Nephron (organoid): Measurements from ENCODE around the gene PILRB.
"Not testable (repeated sequence)": the region's sequence is repeated elsewhere in the genome, so short reads cannot be mapped to it uniquely, and the experiment has no call there.

Experiments
- H3K27ac Mint-ChIP-seq, 3 experiments: 2 replicates each; pipeline ENCODE4 v1.8.0; 2020; ENCODE audit warnings: mixed read lengths in 3 of 3, mild to moderate bottlenecking in 2 of 3, moderate library complexity in 1 of 3
- H3K27me3 Mint-ChIP-seq: 2 replicates; pipeline ENCODE4 v1.8.0; 2021; ENCODE audit warnings: low read depth, mild to moderate bottlenecking, moderate library complexity, mixed read lengths
- H3K36me3 Mint-ChIP-seq: 2 replicates; pipeline ENCODE4 v1.8.0; 2020; ENCODE audit warnings: low read depth, mixed read lengths
- H3K4me1 Mint-ChIP-seq: 2 replicates; pipeline ENCODE4 v1.8.0; 2020; ENCODE audit warnings: mixed read lengths
- H3K4me3 Mint-ChIP-seq, 3 experiments: 2 replicates each; pipeline ENCODE4 v1.8.0; 2020; ENCODE audit warnings: mild to moderate bottlenecking in 3 of 3, mixed read lengths in 3 of 3, moderate library complexity in 2 of 3
- H3K9me3 Mint-ChIP-seq: 2 replicates; pipeline ENCODE4 v1.8.0; 2020; ENCODE audit warnings: mixed read lengths
- CTCF ChIP-seq, 3 experiments: fragments of 200-600 bp; sonication (generic); IDR thresholded peaks; one replicate each; pipeline ENCODE4 v1.5.0; 2021; ENCODE audit warnings: antibody characterized with exemption in 3 of 3; ENCODE audit not compliant: unreplicated experiment in 3 of 3

PILRB gene

GRCh38 chr7:100349757-100350156, 8.2 kb upstream of the PILRB start:
- peaks cover 49% of the 10 kb centered on the region for H3K36me3 Mint-ChIP-seq
- H3K27ac Mint-ChIP-seq = no peak overlapping the region
- no peak for TF ChIP-seq CTCF (IDR thresholded peaks at IDR 0.05; ENCODE audit: unreplicated experiment in 3 of 3)
- no peaks in the 10 kb centered on the region for H3K9me3 Mint-ChIP-seq
- H3K4me1 Mint-ChIP-seq = no peaks in the 10 kb centered on the region
- no peaks in the 10 kb centered on the region for H3K27me3 Mint-ChIP-seq
- no peak overlapping the region for H3K4me3 Mint-ChIP-seq

GRCh38 chr7:100351657-100352058, 6.3 kb upstream of the PILRB start:
- Mint-ChIP-seq H3K4me3 (no peak overlapping the region), H3K27ac (no peak overlapping the region), H3K36me3 (peaks cover 45% of the 10 kb centered on the region), H3K4me1 (no peaks in the 10 kb centered on the region), H3K27me3 (no peaks in the 10 kb centered on the region), H3K9me3 (no peaks in the 10 kb centered on the region)
- no peak for TF ChIP-seq CTCF (IDR thresholded peaks at IDR 0.05; ENCODE audit: unreplicated experiment in 3 of 3)

- H3K9me3 Mint-ChIP-seq, H3K27ac Mint-ChIP-seq, H3K27me3 Mint-ChIP-seq, H3K4me3 Mint-ChIP-seq, H3K4me1 Mint-ChIP-seq: not testable (repeated sequence)
- H3K36me3 Mint-ChIP-seq = peaks cover 42% of the 10 kb centered on the region
Measured at GRCh38 chr7:100352230-100352781, 5.6 kb upstream of the PILRB start.

- Mint-ChIP-seq H3K27ac (no peak overlapping the region), H3K27me3 (no peaks in the 10 kb centered on the region), H3K9me3 (no peaks in the 10 kb centered on the region), H3K4me1 (no peaks in the 10 kb centered on the region), H3K4me3 (no peak overlapping the region), H3K36me3 (peaks cover 39% of the 10 kb centered on the region)
- no peak for TF ChIP-seq CTCF (IDR thresholded peaks at IDR 0.05; ENCODE audit: unreplicated experiment in 3 of 3)
Measured at GRCh38 chr7:100352984-100353684, 4.8 kb upstream of the PILRB start.

- Mint-ChIP-seq H3K9me3 (no peaks in the 10 kb centered on the region), H3K27ac (no peak overlapping the region), H3K4me3 (no peak overlapping the region), H3K4me1 (no peaks in the 10 kb centered on the region), H3K27me3 (no peaks in the 10 kb centered on the region), H3K36me3 (peaks cover 41% of the 10 kb centered on the region)
- no peak for TF ChIP-seq CTCF (IDR thresholded peaks at IDR 0.05; ENCODE audit: unreplicated experiment in 3 of 3)
Measured at GRCh38 chr7:100353685-100354330, 4.1 kb upstream of the PILRB start.

GRCh38 chr7:100356416-100357068, 1.4 kb upstream of the PILRB start:
- no peaks in the 10 kb centered on the region for H3K4me1 Mint-ChIP-seq
- no peaks in the 10 kb centered on the region for H3K9me3 Mint-ChIP-seq
- no peak overlapping the region for H3K27ac Mint-ChIP-seq
- no peak overlapping the region for H3K4me3 Mint-ChIP-seq
- H3K36me3 Mint-ChIP-seq = peaks cover 42% of the 10 kb centered on the region
- no peak for TF ChIP-seq CTCF (IDR thresholded peaks at IDR 0.05; ENCODE audit: unreplicated experiment in 3 of 3)
- no peaks in the 10 kb centered on the region for H3K27me3 Mint-ChIP-seq
